GM23248 (cell line): ENCODE data around the gene PLAAT5.
"Not testable (repeated sequence)": the region's sequence is repeated elsewhere in the genome, so short reads cannot be mapped to it uniquely, and the experiment has no call there.

Experiments
- EZH2 ChIP-seq: fragments of 200-600 bp; sonication (generic); IDR thresholded peaks from 2 replicates; pipeline ENCODE4 v1.6.1; 2018; ENCODE audit warnings: antibody characterized with exemption, mild to moderate bottlenecking; ENCODE audit not compliant: insufficient read depth, poor library complexity, severe bottlenecking
- EZH2phosphoT487 ChIP-seq: fragments of 200-600 bp; sonication (generic); IDR thresholded peaks from 2 replicates; pipeline ENCODE4 v1.6.1; 2018; ENCODE audit warnings: antibody characterized with exemption, moderate library complexity, mild to moderate bottlenecking, low read depth; ENCODE audit not compliant: insufficient read depth

GRCh38 chr11:63529373-63529772, 38.4 kb upstream of the PLAAT5 start:
- TF ChIP-seq EZH2phosphoT487, EZH2: not testable (repeated sequence)
